ENCODE measurements around the gene KLC1.
"Not testable (repeated sequence)": the region's sequence is repeated elsewhere in the genome, so short reads cannot be mapped to it uniquely, and the experiment has no call there.

The KLC1 gene

DNA sequence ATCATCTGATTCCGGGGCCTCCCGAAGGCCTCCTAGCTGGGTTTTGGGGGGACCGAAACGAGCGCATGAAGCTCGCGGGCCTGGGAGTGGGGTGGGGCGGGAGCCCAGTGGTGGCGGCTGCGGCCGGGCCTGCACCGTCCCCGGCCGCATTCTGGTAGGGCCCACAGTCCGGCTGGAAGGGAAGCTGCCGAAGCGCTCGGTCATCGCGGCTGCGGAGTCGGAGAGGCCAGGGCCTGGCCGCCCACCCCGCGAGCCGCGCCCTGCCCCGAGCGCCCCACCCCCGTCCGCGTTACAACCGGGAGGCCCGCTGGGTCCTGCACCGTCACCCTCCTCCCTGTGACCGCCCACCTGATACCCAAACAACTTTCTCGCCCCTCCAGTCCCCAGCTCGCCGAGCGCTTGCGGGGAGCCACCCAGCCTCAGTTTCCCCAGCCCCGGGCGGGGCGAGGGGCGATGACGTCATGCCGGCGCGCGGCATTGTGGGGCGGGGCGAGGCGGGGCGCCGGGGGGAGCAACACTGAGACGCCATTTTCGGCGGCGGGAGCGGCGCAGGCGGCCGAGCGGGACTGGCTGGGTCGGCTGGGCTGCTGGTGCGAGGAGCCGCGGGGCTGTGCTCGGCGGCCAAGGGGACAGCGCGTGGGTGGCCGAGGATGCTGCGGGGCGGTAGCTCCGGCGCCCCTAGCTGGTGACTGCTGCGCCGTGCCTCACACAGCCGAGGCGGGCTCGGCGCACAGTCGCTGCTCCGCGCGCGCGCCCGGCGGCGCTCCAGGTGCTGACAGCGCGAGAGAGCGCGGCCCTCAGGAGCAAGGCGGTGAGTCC, at the start of gene KLC1:
KLC1 (plus strand) TSS at position 528 of the 819 bp plus-strand sequence. CDS start 25,354 bp downstream, outside the sequence.
- DNase-seq = peak; percentile 61

DNA sequence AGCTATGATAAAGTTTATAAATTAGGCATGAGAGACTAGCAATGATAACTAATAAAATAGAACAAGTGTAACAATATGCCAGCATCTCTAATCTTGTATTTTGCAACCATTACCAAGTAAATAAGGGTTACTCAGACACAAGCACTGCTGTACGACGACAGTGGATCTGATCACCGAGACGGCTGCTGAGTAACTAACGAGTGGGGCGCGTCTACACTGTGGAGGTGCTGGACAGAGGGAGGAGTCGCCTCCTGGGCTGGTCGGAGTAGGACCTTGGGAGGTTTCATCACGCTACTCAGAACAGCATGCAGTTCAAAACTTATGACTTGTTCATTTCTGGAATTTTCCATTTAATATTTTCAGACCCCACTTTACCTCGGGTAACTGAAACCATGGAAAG, 47.8 kb upstream of the KLC1 start:
- no peak for DNase-seq

DNA sequence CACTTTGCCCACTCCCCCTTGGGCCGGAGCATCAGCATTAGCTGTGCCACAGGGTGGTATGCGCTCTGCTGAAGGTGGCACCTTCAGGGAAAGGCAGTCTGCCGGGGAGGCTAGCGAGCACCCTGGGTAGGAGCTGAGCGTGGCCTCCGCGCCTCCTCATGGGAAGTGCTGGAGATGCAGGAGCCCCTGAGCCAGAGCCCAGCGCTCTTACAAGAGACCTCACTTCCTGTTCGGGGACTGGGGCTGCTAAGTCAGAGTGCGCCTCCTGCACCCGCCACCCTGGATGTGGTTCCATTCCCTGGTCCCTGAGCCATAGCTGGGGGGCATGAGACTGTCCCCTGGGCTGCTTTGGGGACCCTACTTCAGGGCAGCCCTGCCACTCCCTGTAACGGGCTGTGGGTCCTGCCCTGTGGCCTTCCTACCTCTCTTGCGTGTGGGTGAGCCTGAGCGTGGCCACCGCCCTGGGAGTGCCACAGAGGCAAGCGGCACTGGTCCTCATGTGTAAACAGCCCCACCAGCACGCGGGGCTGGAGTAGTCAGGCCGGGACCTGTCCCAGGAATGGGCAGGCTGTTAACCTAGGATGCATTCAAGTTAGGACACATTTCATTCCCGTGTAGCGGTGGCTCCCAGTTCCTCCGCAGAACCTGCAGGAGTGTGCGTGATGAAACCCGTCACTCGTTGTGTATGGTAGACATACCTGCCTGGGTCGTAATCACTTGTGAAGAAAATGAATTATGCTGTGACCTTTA, 46.9 kb upstream of the KLC1 start:
- DNase-seq = no peak

DNA sequence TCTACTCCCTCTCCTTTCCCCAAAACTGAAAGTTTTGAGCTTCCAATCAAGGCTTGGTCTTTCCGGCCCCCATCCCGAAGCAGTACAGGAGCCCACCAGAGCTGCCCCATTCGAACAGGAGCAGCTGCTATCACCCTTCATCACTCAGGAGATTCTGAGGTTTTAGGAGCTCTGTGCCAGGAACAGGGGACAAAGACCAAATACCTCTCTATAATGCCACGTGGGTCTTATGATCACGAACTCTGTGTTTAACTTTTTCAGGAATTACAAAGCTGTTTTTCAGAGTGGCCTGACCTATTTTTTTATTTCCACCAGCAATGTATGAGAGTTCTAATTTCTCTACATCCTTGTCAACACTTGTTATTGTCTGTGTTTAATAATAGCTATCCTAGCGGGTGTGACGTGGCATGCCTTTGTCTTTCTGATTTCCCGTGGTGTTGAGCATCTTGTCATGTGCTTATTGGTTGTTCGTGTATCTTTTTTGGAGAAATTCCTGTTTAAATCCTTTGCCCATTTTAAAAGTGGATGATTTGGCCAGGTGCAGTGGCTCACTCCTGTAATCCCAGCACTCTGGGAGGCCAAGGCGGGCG, 44.6 kb upstream of the KLC1 start:
- no peak for DNase-seq

DNA sequence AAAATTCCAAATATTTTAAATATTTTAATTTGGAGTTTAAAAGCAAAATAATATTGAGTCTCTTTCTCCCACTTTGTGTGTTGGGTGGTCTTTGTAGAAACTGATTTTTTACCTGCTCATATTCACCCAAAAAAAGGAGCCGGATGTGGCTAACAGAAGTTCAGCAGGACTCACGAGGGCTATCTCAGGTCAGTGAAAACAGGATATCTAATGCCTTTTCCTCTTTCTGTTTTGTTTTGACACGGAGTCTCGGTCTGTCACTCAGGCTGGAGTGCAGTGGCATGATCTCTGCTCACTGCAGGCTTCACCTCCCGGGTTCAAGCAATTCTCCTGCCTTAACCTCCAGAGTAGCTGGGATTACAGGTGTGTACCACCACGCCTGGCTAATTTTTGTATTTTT, 35.4 kb upstream of the KLC1 start:
- no peak for DNase-seq

DNA sequence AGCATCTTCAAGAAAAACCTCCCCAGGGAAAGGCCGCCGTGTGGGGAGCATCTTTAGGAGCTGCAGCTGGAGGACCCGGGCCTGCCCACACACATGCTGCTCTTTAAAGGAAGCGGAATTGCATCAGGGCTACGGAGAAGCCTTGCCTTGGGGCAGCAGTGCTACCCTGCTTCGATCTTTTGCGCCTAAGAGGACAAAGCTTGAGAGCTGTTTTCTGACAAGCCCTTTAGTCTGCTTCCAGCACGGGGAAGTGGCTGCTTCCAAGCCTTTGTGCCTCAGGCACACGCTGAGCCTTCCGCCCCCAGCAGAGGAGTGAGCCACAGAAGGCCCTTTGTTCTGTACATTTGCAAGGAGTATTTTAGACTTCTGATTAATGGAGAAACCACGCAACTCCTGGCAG, 34.7 kb upstream of the KLC1 start:
- DNase-seq = peak; percentile 38

DNA sequence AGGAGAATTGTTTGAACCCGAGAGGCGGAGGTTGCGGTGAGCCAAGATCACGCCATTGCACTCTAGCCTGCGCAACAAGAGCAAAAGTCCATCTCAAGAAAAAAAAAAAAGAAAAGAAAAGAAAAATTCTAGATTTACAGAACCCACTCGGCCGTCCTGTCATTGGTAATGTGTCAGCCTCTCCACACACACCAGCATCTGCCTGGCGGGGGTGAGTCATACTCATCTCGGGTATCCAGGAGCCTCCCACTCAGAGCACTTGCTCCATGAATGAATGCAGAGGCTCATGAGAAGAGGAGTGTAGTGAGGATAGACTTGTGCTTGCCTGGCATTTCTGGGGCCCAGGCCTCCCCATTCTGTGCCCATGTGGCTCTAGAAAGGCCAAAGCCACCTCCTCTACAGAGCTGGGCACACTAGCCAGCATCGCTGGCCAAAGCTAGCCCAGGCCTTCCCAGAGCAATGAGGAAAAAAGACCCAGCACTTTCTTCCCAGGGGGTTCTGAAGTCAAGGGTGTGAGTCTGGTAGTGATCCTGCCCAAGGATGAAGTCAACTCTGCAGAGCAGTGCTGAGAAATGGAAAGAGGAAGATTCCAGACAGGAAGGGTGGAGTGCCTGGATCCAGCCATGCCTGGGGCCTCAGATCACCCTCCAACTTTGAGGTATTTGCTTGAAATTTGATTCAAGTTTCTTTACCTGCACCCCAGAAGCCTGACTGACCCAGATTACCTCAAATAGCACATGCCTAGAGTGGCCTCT, 31.2 kb upstream of the KLC1 start:
- no peak for DNase-seq

DNA sequence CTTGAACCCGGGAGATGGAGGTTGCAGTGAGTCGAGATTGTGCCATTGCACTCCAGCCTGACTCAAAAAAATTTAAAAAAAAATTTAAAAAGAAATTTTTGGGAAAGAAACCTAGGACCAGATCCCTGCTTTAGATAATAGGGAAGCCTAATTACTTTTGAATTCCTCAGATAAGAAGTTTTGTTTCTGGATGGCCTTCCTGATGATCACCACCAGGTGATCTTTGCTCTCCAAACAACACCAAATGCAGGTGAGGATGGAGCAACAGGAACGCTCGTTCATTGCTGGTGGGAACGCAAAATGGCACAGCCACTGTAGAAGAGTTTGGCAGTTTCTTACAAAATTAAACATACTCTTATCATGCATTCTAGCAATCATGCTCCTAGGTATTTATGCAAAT, 28.5 kb upstream of the KLC1 start:
- DNase-seq = no peak

DNA sequence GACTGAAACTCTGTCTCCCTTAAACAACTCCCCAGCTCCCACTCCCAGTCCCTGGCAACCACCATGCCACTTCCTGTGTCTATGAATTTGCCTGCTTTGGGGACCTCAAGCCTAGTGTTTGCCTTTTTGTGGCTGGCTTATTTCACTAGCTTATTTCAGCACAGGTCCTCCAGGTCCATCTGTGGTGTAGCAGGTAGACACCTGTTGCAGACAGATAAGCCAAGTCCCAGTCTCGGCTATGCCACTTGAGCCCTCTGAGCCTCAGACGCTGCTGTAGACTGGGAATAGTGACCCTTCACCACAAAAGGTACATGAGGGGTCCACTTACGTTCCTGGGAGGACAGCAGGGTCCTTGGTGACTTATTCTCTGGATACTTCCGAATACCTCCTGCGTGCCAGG, 24.4 kb upstream of the KLC1 start:
- DNase-seq = no peak

DNA sequence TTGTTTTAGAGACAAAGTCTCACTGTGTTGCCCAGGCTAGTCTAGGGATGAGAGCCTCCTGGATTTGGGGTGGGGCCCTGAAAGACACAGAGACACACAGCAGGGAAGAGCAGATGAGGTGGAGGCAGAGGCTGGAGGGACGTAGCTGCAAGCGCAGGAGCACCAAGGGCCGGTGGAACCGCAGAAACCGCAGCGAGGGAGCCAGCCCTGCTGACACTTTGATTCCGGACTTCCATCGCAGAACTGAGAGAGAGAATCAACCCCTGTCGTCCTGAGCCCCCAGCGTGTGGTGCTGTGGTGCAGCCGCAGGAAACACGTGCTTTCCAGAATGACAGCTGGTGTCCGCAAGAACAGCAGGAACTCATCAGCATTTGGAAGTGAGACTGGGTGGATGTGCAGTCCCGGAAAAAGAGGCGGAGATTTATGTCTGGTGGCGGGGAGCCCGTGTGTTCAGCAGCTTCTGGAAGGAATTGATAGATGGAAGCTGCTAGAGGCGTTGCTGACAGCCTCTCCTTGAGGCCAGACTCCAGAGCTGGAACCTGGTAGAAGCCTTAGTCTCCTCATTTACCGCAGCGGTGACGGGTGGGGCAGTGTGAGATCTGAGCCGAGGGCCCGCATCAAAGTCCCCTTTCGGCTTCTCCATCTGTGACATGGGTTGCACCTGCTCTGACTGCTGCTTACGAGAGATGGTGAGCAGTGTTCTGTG, 21.9 kb upstream of the KLC1 start:
- DNase-seq = peak; percentile 63

DNA sequence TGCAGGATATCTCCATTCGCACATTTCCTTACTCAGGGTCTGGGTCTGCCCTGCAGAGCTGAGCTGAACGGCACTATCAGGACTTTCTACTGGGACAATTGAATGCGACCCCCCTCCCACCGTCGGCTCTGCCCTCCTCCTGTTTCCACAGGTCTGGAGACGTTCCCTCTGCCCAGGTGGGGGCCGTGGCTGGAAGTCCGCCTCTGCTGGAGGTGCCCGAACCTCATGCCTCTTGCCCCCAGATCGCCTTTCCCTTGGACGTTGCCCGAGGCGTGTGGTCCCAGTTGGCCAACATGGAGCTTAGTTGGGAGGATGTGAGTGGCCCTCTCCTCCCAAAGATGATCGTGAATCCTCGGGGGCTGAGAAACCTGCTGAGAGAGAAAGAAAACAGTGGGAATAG, 21.2 kb upstream of the KLC1 start:
- DNase-seq = no peak

DNA sequence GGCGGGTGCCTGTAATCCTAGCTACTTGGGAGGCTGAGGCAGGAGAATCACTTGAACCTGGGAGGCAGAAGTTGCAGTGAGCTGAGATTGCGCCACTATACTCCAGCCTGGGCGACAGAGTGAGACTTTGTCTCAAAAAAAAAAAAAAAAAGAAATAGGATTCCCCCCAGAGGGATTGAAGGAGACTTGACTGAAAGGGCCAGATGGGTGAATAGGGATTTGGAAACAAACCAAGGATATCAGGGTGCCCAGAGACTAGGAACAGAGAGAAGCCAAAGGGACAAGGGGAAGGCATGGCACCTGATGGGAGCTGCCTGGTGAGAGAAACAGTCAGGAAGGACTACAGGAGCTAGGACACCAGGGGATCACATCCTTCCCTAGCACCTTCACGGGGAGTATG, 19.9 kb upstream of the KLC1 start:
- not testable (repeated sequence) for DNase-seq

DNA sequence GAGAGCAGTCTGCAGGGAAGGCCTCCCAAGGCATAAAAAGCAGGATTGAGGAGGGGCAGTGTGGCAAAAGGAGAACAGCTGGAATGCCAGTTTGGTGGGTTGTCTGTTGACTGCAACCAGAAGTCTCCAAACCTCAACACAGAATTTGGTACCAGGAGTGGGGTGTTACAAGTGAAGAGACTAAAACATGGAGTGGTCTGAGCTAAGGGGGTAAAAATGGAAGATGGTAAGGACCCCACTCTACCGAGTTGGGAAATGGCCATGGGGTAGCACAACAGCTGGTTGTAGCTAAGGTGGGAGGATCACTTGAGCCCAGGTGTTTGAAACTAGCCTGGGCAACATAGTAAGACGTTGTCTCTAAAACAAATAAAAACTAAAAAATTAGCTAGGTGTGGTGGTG, 17.8 kb upstream of the KLC1 start:
- no peak for DNase-seq

DNA sequence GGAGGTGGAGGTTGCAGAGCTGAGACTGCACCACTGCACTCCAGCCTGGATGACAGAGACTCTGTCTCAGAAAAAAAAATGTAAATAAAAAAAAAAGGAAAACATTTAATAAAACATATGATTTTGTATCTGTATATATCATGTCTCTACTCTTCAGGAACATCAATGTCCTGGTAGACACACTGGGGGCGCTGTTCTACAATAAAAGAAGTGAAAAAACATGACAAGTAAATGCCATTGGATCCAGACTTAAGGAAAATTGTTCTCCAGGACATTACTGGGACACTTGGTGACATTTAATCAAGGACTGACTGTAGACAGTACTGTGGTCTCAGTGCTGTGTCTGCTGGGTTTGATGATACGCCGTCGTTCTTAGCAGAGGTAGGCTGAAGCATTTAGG, 15.5 kb upstream of the KLC1 start:
- no peak for DNase-seq

DNA sequence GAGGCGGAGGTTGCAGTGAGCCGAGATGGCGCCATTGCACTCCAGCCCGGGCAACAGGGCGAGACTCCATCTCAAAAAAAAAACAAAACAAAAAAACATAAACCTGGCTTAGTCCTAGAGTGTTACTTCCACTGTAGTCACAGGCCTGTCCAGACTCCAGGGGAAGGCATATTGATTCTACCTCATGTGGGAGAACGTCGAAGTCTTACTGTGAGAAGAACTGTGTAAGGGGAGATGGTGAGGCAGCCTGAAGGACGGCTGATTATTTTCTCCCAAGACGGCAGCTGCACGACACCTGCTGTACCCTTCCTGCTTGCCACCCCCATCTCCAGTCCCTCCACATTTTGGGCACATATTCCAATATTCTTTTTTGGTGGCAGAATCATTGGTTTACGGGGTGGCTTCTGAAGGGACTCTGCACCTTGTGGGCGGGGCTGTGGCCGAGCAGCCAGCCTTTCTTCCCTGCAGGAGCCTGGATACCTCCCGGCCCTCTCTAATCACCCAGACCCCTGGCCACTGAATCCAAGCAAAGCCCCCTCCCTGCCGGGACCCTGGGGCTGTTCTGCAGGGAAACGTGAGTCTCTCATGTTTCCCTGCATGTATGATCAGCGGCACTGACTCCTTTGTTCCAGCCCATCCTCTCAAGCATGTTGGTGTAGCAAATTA, 12.2 kb upstream of the KLC1 start:
- DNase-seq = no peak

DNA sequence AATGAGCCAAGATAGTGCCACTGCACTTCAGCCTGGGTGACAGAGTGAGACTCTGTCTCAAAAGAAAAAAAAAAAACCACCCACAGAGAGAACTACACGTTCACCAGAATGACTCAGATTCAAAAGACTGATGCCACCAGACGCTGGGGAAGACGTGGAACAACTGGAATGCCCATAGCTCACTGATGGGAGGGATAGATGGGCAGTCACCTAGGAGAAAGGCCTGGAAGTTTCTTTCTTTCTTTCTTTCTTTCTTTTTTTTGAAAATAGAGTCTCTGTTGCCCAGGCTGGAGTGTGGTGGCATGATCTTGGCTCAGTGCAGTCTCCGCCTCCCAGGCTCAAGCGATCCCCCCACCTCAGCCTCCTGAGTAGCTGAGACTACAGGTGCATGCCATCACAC, 10.0 kb upstream of the KLC1 start:
- no peak for DNase-seq

DNA sequence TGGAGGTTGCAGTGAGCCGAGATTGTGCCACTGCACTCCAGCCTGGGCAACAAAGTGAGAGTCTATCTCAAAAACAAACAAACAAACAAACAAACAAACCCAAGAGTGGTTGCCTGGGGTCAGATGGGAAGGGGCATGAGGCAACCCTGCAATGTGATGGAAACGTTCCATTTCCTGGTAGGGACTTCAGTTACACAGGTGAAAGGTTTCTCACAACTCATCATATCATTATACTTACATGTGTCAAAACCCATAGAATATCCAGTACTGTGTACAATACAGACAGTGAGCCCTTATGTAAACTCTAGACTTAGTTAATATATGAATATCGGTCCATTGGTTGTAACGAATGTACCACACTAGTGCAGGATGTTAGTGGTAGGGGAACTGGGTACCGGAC, 7.2 kb upstream of the KLC1 start:
- DNase-seq = no peak

DNA sequence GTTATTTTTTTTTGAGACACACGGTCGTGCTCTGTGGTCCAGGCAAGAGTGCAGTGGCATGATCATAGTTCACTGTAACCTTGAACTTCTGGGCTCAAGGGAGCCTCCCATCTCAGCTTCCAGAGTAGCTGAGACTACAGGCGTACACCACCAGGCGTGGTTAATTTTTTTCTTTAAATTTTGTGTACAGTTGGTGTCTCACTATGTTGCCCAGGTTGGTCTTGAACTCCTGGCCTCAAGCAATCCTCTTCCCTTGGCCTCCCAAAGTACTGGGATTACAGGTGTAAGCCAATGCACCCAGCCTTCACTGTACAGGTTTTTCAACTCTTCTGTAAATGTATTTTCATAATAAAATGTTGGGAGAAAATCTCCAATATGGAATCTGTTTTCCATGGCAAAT, 5.7 kb upstream of the KLC1 start:
- DNase-seq = no peak

DNA sequence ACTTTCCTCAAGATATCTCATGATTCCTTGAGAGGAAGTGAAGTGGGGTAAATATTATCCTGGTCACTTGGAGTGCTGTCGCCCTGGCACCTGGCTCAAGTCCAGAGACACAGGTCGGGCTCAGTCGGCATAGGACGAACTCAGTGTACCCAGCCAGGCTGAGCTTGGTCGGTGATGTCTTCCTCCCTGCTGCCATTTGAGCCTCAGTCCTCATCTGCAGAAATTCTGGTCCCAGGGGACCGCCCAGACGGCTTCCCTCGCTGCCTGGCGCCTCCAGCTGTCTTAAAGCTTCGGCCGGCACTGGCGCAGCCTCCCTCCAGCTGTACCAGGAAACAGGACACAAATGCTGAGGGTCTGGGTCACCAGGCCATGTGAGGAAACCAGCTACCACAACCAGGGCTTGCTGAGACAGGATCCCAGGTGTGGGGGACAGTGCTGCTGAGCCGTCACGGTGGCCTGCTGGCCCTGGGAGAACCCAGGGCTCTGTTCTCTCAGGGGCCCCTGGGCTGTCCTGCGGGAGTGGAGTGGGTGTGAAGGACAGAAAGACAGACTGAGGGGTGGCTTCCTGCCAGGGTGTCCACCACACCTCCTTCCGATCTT, 5.0 kb upstream of the KLC1 start:
- no peak for DNase-seq

DNA sequence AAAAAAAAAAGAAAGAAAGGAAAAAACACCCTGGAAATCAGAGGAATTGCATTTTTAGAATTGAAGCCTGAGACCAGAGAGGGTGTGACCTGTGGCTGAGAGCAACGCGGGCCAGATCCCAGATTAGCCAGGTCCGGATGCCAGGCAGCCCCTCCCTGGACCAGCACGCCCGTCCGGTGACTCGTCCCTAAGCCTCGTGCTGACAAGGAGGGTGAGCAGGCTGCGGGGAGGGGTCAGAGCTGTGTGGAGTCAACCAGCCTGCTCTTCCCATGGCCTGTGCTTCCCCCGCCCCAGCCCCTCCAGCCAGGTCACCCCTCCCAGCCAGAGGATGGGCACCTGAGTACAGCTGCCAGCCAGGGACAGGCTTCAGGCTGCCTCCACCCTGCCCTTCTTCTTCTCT, 4.2 kb upstream of the KLC1 start:
- DNase-seq = no peak

DNA sequence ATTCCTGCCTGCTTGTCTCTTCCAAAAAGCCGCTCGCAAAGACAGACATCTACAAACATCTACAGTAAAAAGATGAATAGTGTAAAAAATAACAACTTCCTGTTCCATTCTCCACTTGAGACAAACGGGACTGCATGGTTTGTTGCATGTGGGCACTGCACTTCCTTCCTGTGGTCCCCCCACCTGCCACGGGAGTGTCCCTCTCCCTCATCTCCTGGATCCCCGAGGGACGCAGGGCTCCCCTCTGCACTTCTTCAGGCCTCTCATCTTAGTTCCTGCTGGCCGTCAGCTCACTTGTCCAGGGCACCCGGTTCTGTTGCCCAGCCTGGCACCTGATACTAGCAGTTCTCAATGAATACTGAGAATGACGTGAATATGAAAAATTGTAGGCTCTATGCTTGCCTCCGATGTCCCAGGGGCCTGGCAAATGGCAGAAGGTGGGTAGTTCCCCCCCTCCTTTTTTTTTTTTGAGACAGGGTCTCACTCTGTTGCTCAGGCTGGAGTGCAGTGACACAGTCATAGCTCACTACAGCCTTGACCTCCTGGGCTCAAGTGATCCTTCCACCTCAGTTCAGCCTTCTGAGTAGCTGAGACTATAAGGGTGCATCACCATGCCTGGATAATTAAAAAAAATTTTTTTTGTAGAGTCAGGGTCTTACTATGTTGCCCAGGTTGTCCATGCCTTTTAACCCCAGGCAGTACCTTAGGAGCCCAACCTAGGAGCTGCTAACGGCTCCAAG, 3.5 kb upstream of the KLC1 start:
- DNase-seq = no peak
